Measurements from ENCODE around the gene MRC2. TPM values are rescaled to one million over a fixed set of nuclear protein-coding genes. Genes with fewer than 3 reads are reported as not detected.

MRC2 gene
- total RNA-seq, 1 donor from 2014 or later = 45.9 TPM

GRCh38 chr17:62712171-62712581 is 84.7 kb downstream of the MRC2 start:
- Histone ChIP-seq H3K27me3 (ENCODE audit: control insufficient read depth, insufficient read depth, low read length) (no peaks in the 10 kb centered on the region), H3K4me3 (ENCODE audit: low read depth, low read length) (no peak overlapping the region), H3K36me3 (ENCODE audit: control insufficient read depth, insufficient read depth, low read length) (no peaks in the 10 kb centered on the region)
- no peak for DNase-seq (ENCODE audit: low read depth)
- TF ChIP-seq, protein P1, sequence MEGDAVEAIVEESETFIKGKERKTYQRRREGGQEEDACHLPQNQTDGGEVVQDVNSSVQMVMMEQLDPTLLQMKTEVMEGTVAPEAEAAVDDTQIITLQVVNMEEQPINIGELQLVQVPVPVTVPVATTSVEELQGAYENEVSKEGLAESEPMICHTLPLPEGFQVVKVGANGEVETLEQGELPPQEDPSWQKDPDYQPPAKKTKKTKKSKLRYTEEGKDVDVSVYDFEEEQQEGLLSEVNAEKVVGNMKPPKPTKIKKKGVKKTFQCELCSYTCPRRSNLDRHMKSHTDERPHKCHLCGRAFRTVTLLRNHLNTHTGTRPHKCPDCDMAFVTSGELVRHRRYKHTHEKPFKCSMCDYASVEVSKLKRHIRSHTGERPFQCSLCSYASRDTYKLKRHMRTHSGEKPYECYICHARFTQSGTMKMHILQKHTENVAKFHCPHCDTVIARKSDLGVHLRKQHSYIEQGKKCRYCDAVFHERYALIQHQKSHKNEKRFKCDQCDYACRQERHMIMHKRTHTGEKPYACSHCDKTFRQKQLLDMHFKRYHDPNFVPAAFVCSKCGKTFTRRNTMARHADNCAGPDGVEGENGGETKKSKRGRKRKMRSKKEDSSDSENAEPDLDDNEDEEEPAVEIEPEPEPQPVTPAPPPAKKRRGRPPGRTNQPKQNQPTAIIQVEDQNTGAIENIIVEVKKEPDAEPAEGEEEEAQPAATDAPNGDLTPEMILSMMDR (IDR thresholded peaks at IDR 0.05; ENCODE audit: insufficient read depth, low read length, poor library complexity, severe bottlenecking) = no peak

DNA sequence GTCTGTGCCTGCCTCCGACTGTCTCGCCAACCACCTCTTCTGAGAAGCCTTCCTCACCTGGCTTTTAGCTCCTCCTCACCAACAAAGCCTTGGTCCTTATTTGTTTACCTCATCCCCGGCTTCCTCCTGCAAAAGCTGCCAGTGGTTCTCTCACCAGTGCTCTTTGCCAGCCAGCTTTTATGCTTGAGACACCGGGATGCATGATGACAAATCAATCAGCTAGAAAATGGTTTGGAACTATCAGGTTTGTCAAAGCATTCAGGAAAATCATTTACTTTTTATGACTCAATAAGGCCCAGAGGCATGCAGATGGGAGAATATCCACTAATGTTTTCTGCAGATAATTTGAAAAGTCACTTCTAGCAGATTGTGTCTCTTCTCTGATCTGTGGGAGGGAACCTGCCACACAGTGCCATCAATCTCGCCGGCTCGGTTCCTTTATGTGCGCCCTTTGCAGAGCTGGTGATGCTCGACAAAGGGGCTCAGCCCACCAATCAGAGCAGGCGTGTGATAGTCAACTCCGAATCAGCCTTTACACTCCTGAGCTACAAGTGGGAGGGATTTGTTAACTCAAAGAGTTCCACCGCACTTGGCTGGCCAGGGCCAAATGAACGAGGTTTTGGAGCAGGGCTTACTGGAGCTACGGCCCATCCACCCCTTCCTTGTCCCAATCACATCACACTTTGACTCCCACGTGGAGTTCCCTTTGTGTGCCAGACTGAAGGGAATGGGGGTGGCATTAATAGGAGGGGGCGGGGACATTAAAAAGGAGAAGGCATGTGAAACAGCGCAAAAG is 85.8 kb downstream of the MRC2 start:
- no peak for DNase-seq (ENCODE audit: low read depth)
- Histone ChIP-seq H3K36me3 (ENCODE audit: control insufficient read depth, insufficient read depth, low read length) (no peaks in the 10 kb centered on the region), H3K4me3 (ENCODE audit: low read depth, low read length) (no peak overlapping the region), H3K27me3 (ENCODE audit: control insufficient read depth, insufficient read depth, low read length) (no peaks in the 10 kb centered on the region)
- TF ChIP-seq, protein P1 (IDR thresholded peaks at IDR 0.05; ENCODE audit: insufficient read depth, low read length, poor library complexity, severe bottlenecking) = no peak

DNA sequence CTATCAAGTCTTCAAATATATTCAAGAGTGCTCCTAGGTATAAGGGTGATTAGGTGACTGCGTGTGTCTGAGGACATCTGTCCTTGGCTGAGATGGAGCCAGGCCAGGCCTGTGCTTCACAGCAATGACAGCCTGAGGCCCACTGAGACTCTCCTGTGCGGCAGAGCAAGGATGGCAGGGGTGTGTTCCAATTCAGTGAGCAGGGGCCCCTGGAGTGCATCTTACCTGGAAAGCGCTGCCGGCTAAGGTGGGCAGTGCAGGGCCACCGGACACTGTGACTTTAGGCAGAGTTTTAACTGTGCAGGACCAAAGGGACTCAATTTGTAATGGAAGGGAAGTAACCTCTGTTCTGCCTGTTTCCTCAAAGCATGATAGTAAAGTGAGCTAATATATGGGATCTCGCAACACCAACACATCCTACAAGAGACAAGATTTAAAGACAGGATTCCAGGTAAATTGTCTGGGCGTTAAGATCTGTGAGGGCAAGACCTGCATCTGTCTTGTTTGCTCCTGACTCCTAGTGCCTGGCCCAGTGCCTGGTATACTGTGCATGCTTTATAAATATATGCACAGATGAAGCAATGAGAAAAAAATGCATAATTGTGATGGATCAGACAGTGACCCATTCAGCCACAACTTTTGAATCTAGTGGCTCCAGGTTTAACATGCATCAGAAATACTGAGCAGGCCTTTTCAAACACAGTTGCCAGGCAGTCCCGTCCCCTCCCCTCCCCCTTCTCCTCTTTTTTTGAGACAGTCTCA is 86.7 kb downstream of the MRC2 start:
- Histone ChIP-seq H3K36me3 (ENCODE audit: control insufficient read depth, insufficient read depth, low read length) (no peaks in the 10 kb centered on the region), H3K4me3 (ENCODE audit: low read depth, low read length) (no peak overlapping the region), H3K27me3 (ENCODE audit: control insufficient read depth, insufficient read depth, low read length) (no peaks in the 10 kb centered on the region)
- TF ChIP-seq, protein P1 (IDR thresholded peaks at IDR 0.05; ENCODE audit: insufficient read depth, low read length, poor library complexity, severe bottlenecking) = no peak
- DNase-seq (ENCODE audit: low read depth) = no peak

DNA sequence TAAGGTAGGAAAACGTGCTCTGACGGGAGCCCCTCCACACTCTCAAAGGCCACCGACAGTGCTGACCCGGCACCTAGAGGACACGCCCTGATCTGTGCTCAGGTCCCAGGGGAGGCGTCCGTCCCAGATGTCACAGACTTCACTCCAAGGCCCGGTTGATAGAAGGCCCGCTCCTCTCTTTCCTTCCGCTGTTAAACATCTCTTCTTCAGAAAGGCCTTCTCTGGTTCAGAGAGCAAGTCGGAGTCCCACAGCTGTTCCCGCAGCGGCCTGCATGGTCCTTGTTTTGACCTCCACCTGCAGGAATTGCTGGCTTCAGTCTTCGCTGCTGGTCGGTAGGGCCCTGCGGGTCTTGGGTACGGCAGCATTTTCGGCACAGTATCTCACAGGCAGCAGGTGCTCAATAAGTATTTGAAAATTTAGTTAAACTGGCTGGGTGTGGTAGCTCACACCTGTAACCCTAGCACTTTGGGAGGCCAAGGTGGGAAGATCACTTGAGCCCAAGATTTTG is 88.5 kb downstream of the MRC2 start:
- Histone ChIP-seq H3K27me3 (ENCODE audit: control insufficient read depth, insufficient read depth, low read length) (no peaks in the 10 kb centered on the region), H3K4me3 (ENCODE audit: low read depth, low read length) (no peak overlapping the region), H3K36me3 (ENCODE audit: control insufficient read depth, insufficient read depth, low read length) (no peaks in the 10 kb centered on the region)
- DNase-seq (ENCODE audit: low read depth) = no peak
- TF ChIP-seq, protein P1 (IDR thresholded peaks at IDR 0.05; ENCODE audit: insufficient read depth, low read length, poor library complexity, severe bottlenecking) = no peak

GRCh38 chr17:62716834-62717588 is 89.5 kb downstream of the MRC2 start:
- no peak for DNase-seq (ENCODE audit: low read depth)
- Histone ChIP-seq H3K4me3 (ENCODE audit: low read depth, low read length) (no peak overlapping the region), H3K36me3 (ENCODE audit: control insufficient read depth, insufficient read depth, low read length) (no peaks in the 10 kb centered on the region), H3K27me3 (ENCODE audit: control insufficient read depth, insufficient read depth, low read length) (no peaks in the 10 kb centered on the region)
- TF ChIP-seq, protein P1 (IDR thresholded peaks at IDR 0.05; ENCODE audit: insufficient read depth, low read length, poor library complexity, severe bottlenecking) = no peak

All from kidney epithelial cell (primary cell).